Gastrocnemius medialis (tissue), 4 donors: ENCODE results near the gene ACACA.
A peak's percentile ranks its signal among the peaks of the same experiment; 100 is the strongest.

Source experiments
- CTCF ChIP-seq, 5 experiments: fragments of 450-650 bp in 3 of 5; fragments of 200-600 bp in 2 of 5; sonication (generic) in 2 of 5; IDR thresholded peaks in 4 of 5; conservative IDR thresholded peaks in 1 of 5; 1 replicate in 4 of 5; 2 replicates in 1 of 5; pipeline ENCODE4 v1.5.1; 2016 to 2019; ENCODE audit warnings: antibody characterized with exemption in 5 of 5, mild to moderate bottlenecking in 3 of 5, moderate library complexity in 3 of 5
- POLR2A ChIP-seq, 2 donors: fragments of 450-650 bp; IDR thresholded peaks; one replicate each; pipeline ENCODE4 v1.6.1; 2017; ENCODE audit warnings: antibody characterized with exemption in 2 of 2, mild to moderate bottlenecking in 2 of 2, moderate library complexity in 2 of 2

GRCh38 chr17:37047631-37048104 is 359.0 kb downstream of the ACACA start:
- TF ChIP-seq CTCF (IDR thresholded peaks at IDR 0.05 in 4 of 5, conservative IDR thresholded peaks at IDR 0.05 in 1 of 5) (peak; percentile 55 to 88 (median 80)), POLR2A (IDR thresholded peaks at IDR 0.05) (no peak)
